HuH-7 (cell line): Measurements from ENCODE around the gene TET3.

Experiments used
- DNase-seq: peaks from one replicate; pipeline ENCODE4 v3.0.0; 2011; ENCODE audit warnings: low spot score

Gene TET3

GRCh38 chr2:73987109-73987947 is 2.6 kb downstream of the TET3 start:
- DNase-seq = no peak

DNA sequence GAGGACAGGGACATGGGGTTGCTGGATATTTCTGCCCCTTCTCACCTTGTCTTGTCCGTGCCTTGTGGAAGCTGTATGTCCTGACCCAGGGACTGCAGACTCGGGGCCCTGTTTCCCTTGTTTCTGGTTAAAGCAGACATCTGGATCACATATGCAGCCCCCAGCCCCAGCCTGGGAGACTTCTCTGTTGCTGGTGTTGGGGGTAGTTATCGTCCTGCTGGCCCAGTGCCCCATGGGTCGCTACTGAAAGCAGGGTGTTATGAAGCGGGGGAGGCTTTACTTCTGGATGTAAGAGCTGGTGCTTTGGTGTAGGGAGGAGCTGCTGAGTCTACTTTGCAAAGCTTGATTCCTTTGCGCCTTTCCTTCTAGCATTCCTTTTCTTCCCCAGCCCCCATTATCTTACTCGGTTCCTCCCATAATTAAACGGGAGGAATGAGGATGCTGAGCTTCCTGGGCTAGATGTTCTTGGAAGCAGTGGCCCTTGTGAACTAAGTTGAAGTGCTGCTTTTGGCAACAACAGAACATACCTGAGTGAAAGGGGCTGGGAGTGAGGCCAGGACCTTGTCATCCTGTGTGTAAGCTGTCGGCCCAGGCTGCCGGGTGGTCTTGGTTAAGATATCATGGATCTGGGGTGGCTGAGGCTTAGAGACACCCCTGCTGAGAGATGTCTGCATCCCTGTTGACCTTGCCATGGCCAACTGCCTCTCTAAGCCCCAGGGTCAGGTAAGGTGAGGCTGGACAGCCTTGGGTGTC is 3.4 kb downstream of the TET3 start:
- DNase-seq = no peak

DNA sequence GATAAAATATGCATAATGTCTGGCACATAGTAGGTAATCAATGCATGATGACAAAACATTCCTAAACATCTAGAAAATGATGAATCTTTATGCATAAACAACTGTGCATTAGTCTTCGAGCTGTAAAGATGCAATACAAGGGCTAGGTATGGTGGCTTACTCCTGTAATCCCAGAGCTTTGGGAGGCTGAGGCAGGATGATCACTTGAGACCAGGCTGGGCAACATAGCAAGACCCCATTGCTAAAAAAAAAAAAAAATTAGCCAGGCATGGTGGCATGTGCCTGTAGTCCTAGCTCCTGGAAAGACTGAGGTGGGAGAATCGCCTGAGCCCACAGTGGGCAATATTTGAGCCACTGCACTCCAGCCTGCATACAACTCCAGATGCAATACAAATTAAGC is 5.3 kb downstream of the TET3 start:
- DNase-seq = no peak

- DNase-seq = no peak
Measured at GRCh38 chr2:73990531-73990930, 5.8 kb downstream of the TET3 start.

- DNase-seq = no peak
Measured at GRCh38 chr2:73992036-73992435, 7.3 kb downstream of the TET3 start.

DNA sequence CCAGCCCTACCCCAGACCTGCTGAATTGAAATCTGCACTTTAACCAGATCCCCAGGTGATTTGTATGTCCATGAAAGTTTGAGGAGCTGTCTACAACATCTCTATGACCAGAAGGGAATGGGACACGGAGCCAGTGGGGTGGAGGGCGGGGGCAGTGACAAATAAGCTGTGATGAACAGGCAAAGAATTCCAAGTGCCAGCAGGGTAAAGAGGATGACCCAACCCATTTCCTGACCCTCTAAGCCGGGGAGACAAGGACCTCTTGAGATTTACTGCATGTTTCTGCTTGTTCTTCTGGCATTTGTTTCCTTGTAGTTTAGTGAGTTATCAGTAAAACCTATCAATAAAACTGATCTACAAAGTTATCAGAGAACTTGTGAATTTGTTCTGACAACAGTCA is 8.7 kb downstream of the TET3 start:
- DNase-seq = no peak

GRCh38 chr2:73993778-73994177 is 9.1 kb downstream of the TET3 start:
- DNase-seq = no peak

DNA sequence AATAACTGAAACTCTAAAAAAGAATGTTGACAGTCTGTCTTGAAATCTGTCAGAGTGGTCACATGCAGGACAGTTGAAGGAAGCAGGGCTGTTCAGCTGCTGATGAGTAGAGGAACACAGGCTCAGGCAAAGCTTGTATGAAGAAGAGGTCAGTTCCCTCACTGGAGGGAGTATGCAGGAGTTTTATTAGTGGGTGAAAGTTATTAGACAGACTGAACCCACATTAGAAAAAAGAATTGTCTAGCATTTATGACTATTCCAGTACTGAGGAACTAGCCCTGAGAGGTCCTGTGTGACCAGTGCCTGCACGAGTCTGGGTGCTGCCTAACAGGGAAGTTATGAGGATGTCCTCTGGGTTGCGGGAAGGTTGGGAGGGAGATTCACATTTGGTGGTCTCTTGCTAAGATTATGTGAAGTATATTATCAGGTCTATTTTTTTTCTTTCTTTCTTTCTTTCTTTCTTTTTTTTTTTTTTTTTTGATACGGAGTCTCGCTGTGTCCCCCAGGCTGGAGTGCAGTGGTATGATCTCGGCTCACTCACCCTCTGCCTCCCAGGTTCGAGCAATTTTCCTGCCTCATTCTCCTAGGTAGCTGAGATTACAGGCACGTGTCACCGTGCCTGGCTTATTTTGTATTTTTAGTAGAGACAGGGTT is 9.6 kb downstream of the TET3 start:
- DNase-seq = no peak

- DNase-seq = no peak
Measured at GRCh38 chr2:73995810-73996209, 11.1 kb downstream of the TET3 start.

DNA sequence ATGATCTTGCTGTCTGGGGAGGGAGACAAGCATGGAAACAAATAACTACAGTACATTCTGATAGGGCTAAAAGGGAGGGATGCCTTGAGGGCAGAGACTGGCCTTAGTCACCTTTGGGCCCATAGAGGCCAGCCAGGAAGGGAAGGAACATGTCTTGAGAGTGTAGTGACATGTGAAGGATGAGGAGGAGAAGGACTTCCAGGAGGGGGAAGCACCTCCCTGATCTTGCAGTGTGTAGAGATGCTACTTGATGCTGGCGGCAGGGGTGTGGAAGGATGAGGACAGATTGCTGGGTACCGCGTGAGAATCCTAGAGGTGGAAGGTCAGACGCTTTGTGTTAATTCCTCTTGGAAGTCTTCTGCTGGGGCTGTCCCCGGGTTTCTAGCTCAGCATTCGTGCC is 13.1 kb downstream of the TET3 start:
- DNase-seq = no peak

- no peak for DNase-seq
Measured at GRCh38 chr2:73998451-73998850, 13.7 kb downstream of the TET3 start.

DNA sequence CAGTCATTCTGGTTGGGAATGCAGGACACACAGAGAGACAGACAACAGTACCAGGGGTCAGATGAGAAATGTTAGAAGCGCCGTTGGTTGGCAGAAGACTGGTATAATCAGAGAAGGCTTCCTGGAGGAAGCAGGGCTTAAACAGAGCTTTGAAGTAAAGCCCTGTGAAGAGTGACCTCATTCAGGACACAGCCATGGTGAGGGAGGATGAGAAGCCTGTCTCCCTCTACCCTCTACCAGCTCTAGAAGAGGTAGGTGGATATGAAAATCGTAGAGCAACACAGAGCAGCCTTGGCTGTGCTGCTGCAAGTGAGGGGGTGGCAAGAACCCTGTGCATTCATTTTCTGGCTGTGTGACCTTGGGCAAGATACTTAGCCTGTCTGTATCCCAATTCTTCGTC is 14.2 kb downstream of the TET3 start:
- no peak for DNase-seq

DNA sequence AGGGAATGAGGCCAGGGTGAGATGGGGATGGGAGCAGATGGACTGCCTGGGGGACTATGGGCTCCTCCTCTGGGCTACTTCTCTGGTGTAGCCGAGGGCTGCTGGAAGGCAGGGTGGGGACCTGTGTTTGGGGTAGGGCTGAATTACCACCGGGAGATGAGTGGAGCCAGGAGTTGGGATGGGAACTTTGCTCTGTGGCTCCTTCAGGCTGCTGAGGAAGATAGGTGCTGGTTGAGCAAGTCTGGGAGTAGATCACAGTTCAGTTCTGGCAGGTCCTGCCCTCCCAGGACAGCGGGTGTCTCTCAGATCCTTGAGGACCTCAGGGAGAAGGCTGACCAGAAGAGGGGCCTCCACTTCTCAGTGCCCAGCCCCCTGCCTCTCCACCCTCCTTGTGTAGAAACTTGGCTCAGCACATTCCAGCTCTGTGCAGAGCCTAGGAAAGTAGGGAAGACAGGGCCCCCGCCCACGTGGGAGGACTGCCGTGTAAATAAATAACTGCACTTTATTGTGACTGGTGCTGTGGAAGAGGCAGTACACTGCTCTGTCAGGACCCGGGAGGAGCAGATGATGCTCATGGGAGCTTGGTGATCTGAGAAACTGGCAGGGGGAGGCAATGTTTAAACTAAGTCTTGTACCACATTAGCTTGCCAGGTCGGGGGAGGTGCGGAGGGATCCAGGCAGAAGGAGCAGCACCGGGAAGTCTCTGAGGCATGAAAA is 15.3 kb downstream of the TET3 start:
- DNase-seq = peak; percentile 32

- no peak for DNase-seq
Measured at GRCh38 chr2:74000666-74001065, 16.0 kb downstream of the TET3 start.

DNA sequence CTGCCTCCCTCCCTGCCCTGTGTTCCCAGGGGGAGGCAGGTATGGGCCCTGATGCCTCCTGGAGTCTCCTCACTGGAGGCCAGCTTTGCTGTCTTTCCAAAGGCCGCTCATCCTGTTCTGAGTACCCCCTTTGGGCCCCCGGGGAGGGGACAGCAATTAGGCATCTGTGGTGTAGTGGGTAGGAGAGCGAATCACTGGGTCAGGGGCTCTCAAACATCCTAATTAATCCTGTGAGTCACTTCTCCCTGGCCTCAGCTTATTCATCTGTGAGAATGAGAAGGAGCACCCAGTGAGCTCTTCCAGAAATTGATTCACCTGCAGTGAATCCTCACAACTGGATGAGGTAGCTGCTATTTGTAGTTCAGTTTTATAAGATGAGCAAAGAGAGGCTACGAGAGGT is 16.4 kb downstream of the TET3 start:
- DNase-seq = no peak

DNA sequence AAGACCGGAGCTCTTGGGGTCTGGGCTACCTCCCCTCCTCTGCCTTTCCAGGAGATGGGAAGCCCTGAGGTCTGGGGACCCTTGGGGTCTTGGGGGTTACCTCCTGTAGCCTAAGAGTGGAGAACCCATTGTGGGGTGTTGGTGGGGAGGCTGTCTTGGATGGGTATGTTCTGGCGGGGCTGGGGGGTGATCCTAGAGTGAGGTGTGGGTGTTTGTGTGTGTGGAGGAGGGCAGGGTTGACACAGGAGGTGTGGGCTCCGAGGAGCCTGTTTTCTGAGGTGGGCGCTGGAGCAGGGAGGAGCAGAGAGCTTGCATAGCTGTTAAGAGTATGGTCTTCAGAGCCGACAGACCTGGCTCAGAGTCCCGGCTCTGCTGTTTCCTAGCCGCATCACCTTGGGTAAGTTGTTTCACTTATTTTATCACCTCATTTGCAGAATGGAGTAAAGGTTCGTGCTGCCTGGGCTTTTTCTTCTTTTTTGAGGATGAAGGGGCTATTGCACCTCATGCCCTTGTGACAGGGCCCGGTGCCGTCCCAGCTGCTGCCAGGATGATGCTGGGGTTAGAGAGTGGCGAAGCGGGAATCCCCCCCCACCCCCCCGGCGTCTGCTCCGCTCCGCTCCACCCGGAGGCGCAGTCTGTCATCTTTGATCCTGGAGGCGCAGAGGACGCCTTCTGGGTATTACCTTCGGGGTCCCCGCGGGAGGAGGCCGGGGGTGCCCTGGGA is 17.2 kb downstream of the TET3 start:
- no peak for DNase-seq

- DNase-seq = peak; percentile 94
Measured at GRCh38 chr2:74002505-74003421, 18.1 kb downstream of the TET3 start.

DNA sequence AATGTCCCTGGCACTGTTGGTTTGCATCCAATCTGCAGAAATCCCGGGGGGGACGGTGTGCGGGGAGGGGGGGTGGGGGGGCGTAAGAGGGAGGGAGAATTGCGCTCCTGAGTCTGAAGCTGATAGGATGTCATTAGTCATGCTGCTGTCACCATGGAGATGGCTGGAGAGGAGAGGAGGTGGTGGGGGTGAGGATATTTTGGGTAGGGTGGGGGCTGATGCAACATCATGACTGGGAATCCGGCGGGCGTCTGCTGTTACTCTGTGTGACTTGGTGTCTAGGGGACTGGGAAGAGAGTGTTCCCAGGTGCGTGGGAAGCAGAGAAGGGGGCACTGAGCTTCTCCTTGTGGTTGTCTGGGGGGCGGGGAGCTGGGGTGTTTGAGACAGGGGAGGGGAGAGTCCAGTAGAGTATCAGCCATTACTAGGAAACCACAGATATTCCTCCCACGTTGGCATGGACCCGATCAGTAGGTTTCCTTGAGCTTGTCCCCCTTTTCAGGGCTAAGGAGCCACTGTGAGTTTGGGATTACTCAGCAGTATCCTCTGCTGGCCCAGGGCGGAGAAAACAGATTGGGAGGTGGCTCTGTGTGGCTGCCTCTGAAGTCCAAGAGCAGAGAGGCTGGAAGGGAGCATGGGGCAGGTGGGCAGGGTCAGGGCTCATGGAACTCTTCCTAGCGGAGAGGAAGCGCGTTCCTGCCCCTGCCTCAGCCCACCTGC is 18.9 kb downstream of the TET3 start:
- no peak for DNase-seq

DNA sequence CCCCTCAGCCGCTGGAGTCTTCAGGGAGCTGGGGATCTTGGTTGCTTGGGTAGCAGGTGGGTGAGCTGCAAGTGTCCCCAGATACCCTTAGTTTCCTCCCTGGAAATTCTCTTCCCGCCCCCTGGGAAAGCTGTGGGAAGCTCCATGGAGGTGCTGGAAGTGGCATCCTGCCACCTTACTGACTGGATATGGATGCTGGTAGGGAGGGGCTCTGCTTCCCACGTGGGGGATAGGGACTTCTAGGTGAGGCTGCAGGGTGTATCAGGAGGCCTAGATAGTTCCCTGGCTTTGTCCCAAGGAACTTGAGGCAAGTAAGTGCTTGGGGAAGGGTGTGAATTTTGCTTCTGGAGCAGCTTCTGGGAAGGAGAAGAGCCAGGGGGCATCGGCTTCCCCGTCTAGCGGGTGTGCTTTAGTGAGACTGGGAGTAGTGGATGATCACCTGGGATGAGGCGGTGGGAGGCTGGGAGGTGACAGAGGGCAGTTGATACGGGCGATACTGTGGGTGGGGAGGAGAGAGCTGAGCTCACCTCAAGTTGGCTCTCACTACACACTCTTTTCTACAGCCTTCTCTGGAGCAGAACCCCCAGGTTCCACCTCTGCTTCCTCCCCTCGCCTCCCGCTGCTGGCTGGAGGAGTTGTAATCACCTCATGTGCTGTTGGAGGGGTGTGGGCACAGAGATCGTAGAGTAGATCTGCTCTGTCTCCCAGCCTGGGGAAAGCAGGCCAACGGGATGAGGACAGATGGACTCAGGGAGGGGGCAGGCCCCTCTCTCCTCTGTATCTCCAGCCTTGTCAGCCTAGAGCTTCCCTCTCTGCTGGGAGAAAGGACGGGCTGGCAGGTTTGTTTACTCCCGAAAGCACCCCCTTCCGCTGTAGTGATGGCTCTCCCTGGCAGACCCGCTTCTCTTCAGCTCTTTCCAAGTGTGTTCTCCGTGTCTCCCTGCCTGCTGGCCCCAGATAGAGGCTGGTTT is 19.8 kb downstream of the TET3 start:
- no peak for DNase-seq
